ENCODE results near the gene PLLP.

PLLP gene

GRCh38 chr16:57225978-57226377, 58.5 kb downstream of the PLLP start:
- no peak for DNase-seq (ENCODE audit: low read depth, low spot score)

- no peak for DNase-seq (ENCODE audit: low read depth, low spot score)
These were observed 59.7 kb downstream of the PLLP start for GRCh38 chr16:57224651-57225335.

GRCh38 chr16:57223057-57223456, 61.4 kb downstream of the PLLP start:
- DNase-seq (ENCODE audit: low read depth, low spot score): no peak

- DNase-seq (ENCODE audit: low read depth, low spot score): no peak
These were observed 67.5 kb downstream of the PLLP start for GRCh38 chr16:57216968-57217367.

- no peak for DNase-seq (ENCODE audit: low read depth, low spot score)
These were observed 71.0 kb downstream of the PLLP start for GRCh38 chr16:57213462-57213861.

- no peak for DNase-seq (ENCODE audit: low read depth, low spot score)
These were observed 74.7 kb downstream of the PLLP start for GRCh38 chr16:57209780-57210179.

GRCh38 chr16:57208926-57209325, 75.5 kb downstream of the PLLP start:
- no peak for DNase-seq (ENCODE audit: low read depth, low spot score)
